ENCODE measurements around the gene CRELD2. TPM values are rescaled to one million over a fixed set of nuclear protein-coding genes. Genes with fewer than 3 reads are reported as not detected.

The CRELD2 gene
- total and polyA plus RNA-seq, 8 donors, result 19.4 to 83.0 (median 38.0) TPM

GRCh38 chr22:49928185-49928495 is 9.7 kb downstream of the CRELD2 start:
- Histone ChIP-seq H3K36me3 (peaks cover 0 to 40% (median 36%) of the 10 kb centered on the region in 4 donors), H3K4me1 (peaks cover 30 to 45% (median 37%) of the 10 kb centered on the region in 4 donors), H3K27ac (no peak overlapping the region), H3K9me3 (no peaks in the 10 kb centered on the region), H3K27me3 (peaks cover 0 to 11% (median 8%) of the 10 kb centered on the region in 3 donors), H3K4me3 (no peak overlapping the region)
- intact Hi-C loops (cut with DNase I; ENCODE audit: low total_unique reads), result loop anchor here (2.0 kb wide), 1 partner anchor 103 kb away; no protein-coding TSS in a partner anchor
- DNase-seq, result no peak
- WGBS, 5 donors, result 85 to 92% (median 88%) methylated on average over 5 to 8 of the region's 8 CpGs
- no peak for TF ChIP-seq EP300 (IDR thresholded peaks at IDR 0.05)
- no peak for TF ChIP-seq POLR2A (IDR thresholded peaks at IDR 0.05)
- no peak for TF ChIP-seq CTCF (IDR thresholded peaks at IDR 0.05)
- TF ChIP-seq POLR2AphosphoS5 (IDR thresholded peaks at IDR 0.05), result no peak

DNA sequence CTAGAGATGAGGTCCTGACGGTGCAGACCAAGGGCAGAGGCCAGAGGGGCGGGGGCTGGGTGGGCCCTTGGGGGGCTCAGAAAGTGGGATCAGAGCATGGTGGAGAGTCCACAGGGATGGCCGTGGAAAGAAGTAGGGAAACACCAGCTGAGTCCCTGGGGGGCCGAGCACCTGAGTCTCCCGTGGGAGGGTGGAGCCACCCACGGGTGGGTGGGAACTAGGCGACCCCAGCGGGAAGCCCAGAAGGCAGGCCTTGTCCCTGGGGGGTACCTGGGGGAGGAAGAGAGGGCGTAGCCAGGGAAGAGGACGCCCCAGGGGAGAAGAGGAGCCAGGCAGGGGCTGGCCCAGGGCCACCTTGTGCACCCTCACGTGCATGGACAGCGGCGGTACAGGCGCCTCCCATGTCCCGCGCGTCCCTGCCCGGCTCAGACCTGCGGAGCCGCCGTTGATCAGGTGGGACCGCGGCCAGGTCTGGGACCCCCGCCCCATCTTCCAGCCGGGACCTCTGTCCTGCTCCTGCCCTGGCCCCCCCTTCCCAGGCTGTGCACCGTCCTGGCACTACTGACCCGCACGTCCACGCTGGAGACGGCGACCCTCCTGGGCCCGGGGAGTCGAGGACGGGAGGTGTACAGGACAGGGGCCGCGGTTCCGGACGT is 10.2 kb downstream of the CRELD2 start:
- no peak overlapping the region for H3K27ac ChIP-seq
- DNase-seq, result no peak
- H3K4me3 ChIP-seq, result peak overlapping the region in 2 of 4 donors; percentile 26 to 30
- H3K9me3 ChIP-seq, result no peaks in the 10 kb centered on the region
- intact Hi-C loops (cut with DNase I; ENCODE audit: low total_unique reads), result loop anchor here (2.0 kb wide), 1 partner anchor 102 kb away; no protein-coding TSS in a partner anchor
- TF ChIP-seq EP300 (IDR thresholded peaks at IDR 0.05) (no peak), POLR2AphosphoS5 (IDR thresholded peaks at IDR 0.05) (no peak), CTCF (IDR thresholded peaks at IDR 0.05) (no peak), POLR2A (IDR thresholded peaks at IDR 0.05) (no peak)
- H3K36me3 ChIP-seq, result peaks cover 0 to 34% (median 31%) of the 10 kb centered on the region in 4 donors
- H3K4me1 ChIP-seq, result peaks cover 36 to 51% (median 41%) of the 10 kb centered on the region in 4 donors
- 30 to 59% (median 36%) methylated on average over 17 to 38 of the region's 38 CpGs for WGBS, 5 donors
- peaks cover 0 to 11% (median 8%) of the 10 kb centered on the region in 3 donors for H3K27me3 ChIP-seq

- WGBS, 5 donors, result 0 to 12% (median 5%) methylated on average over 7 to 74 of the region's 75 CpGs
- H3K27ac ChIP-seq, result peak overlapping the region in 1 of 5 donors; percentile 98
- DNase-seq, result peak; percentile 81 to 87
- peaks cover 0 to 11% (median 8%) of the 10 kb centered on the region in 3 donors for H3K27me3 ChIP-seq
- H3K36me3 ChIP-seq, result peaks cover 0 to 27% (median 24%) of the 10 kb centered on the region in 4 donors
- intact Hi-C loops (cut with DNase I; ENCODE audit: low total_unique reads), result loop anchor here (2.0 kb wide), 1 partner anchor 101 kb away; no protein-coding TSS in a partner anchor
- H3K4me1 ChIP-seq, result peaks cover 43 to 58% (median 48%) of the 10 kb centered on the region in 4 donors
- TF ChIP-seq POLR2A (IDR thresholded peaks at IDR 0.05), result no peak
- peak in 3 of 7 experiments; percentile 86 to 99 (median 89) for TF ChIP-seq CTCF (IDR thresholded peaks at IDR 0.05)
- H3K4me3 ChIP-seq, result peak overlapping the region in 3 of 4 donors; percentile 20 to 30 (median 26)
- H3K9me3 ChIP-seq, result no peaks in the 10 kb centered on the region
Observed at GRCh38 chr22:49929211-49929979, 11.0 kb downstream of the CRELD2 start.

DNA sequence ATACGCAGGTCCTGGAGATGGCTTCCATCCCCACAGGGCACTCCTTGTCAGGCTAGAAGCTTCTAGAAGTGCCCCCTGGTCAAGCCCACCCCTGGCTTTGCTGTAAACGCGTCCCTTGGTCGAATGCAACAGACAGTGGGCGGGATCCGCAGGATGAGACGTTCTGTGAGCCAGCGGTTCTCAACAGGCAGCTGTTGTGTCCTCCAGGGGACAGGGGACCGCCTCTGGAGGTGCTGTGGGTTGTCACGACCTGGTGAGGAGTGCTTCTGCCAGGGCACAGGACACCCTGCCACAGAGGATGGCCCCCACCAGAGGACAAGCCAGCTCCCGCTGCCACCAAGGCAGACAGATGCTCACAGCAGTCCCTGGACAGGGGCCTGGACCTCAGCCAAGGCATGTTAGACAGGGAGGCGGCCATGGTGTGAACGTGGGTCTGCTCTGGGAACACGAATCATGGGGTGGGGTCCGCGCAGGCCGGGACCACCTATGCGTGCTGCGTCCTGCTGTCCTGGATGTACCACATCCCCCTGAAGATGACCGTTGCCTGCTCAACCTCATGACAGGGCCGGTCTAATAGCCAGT is 11.7 kb downstream of the CRELD2 start:
- WGBS, 5 donors, result 68 to 79% (median 71%) methylated on average over 16 to 21 of the region's 21 CpGs
- peaks cover 0 to 11% (median 8%) of the 10 kb centered on the region in 3 donors for H3K27me3 ChIP-seq
- H3K4me3 ChIP-seq, result peak overlapping the region in 1 of 4 donors; percentile 26
- intact Hi-C loops (cut with DNase I; ENCODE audit: low total_unique reads), result loop anchor here (2.0 kb wide), 1 partner anchor 101 kb away; no protein-coding TSS in a partner anchor
- TF ChIP-seq CTCF (IDR thresholded peaks at IDR 0.05), result no peak
- no peak for TF ChIP-seq EP300 (IDR thresholded peaks at IDR 0.05)
- no peak for TF ChIP-seq POLR2A (IDR thresholded peaks at IDR 0.05)
- TF ChIP-seq POLR2AphosphoS5 (IDR thresholded peaks at IDR 0.05), result no peak
- peaks cover 49 to 64% (median 55%) of the 10 kb centered on the region in 4 donors for H3K4me1 ChIP-seq
- no peaks in the 10 kb centered on the region for H3K9me3 ChIP-seq
- peak overlapping the region in 2 of 5 donors; percentile 93 to 98 for H3K27ac ChIP-seq
- DNase-seq, result no peak
- peaks cover 0 to 24% (median 18%) of the 10 kb centered on the region in 4 donors for H3K36me3 ChIP-seq

All from stomach (tissue), 9 donors.